GM23338 (cell line): Measurements from ENCODE around the gene NACA2. TPM values are rescaled to one million over a fixed set of nuclear protein-coding genes. Genes with fewer than 3 reads are reported as not detected.

ENCODE experiments used
- ATAC-seq: fragments of 200-7000 bp; cut with Tn5 transposase; 3 replicates; pipeline ENCODE4 v1.9.1; 2020
- DNase-seq: peaks from one replicate; pipeline ENCODE4 v3.0.0-alpha.2; 2015; ENCODE audit warnings: low spot score
- H2AFZ ChIP-seq: fragments of 200-600 bp; sonication (generic); 2 replicates; pipeline ENCODE4 v1.8.0; 2016; ENCODE audit warnings: antibody characterized with exemption, mild to moderate bottlenecking, moderate library complexity
- H3F3A ChIP-seq: fragments of 200-600 bp; sonication (generic); replicated peaks from 2 replicates; pipeline ENCODE4 v1.8.0; 2017; ENCODE audit warnings: antibody characterized with exemption, mixed run types, low read depth
- H3K27ac ChIP-seq: fragments of 200-600 bp; sonication (generic); 2 replicates; pipeline ENCODE4 v1.6.1; 2016; ENCODE audit warnings: low read depth
- H3K27me3 ChIP-seq: fragments of 200-600 bp; sonication (generic); 2 replicates; pipeline ENCODE4 v1.8.0; 2016; ENCODE audit warnings: mild to moderate bottlenecking, mixed run types, moderate library complexity; ENCODE audit not compliant: insufficient read depth
- H3K36me3 ChIP-seq: fragments of 200-600 bp; sonication (generic); 2 replicates; pipeline ENCODE4 v1.8.0; 2016; ENCODE audit warnings: mild to moderate bottlenecking; ENCODE audit not compliant: insufficient read depth
- H3K4me1 ChIP-seq: fragments of 200-600 bp; sonication (generic); 2 replicates; pipeline ENCODE4 v1.8.0; 2016; ENCODE audit warnings: mild to moderate bottlenecking, moderate library complexity; ENCODE audit not compliant: insufficient read depth
- H3K4me2 ChIP-seq: fragments of 200-600 bp; sonication (generic); 2 replicates; pipeline ENCODE4 v1.7.1; 2017; ENCODE audit warnings: mixed run types
- H3K4me3 ChIP-seq: fragments of 200-600 bp; sonication (generic); 2 replicates; pipeline ENCODE4 v1.6.1; 2016; ENCODE audit warnings: mixed run types
- H3K79me2 ChIP-seq: fragments of 200-600 bp; sonication (generic); replicated peaks from 2 replicates; pipeline ENCODE4 v1.8.0; 2017; ENCODE audit warnings: mild to moderate bottlenecking; ENCODE audit not compliant: insufficient read depth
- H3K9me2 ChIP-seq: fragments of 200-600 bp; sonication (generic); 2 replicates; pipeline ENCODE4 v1.8.0; 2017; ENCODE audit not compliant: insufficient read depth
- H4K20me1 ChIP-seq: fragments of 200-600 bp; sonication (generic); replicated peaks from 2 replicates; pipeline ENCODE4 v1.8.0; 2017; ENCODE audit warnings: mild to moderate bottlenecking; ENCODE audit not compliant: insufficient read depth
- H3K27ac Mint-ChIP-seq: 2 replicates; pipeline ENCODE4 v1.8.0; 2020; ENCODE audit warnings: inconsistent platforms, mild to moderate bottlenecking, moderate library complexity, mixed read lengths
- H3K27me3 Mint-ChIP-seq: 3 replicates; pipeline ENCODE4 v1.8.0; 2022; ENCODE audit warnings: low read depth, mild to moderate bottlenecking, moderate library complexity, mixed read lengths, inconsistent platforms; ENCODE audit not compliant: insufficient read depth, poor library complexity
- H3K36me3 Mint-ChIP-seq: 3 replicates; pipeline ENCODE4 v1.8.0; 2021; ENCODE audit warnings: low read depth, mild to moderate bottlenecking, inconsistent platforms, moderate library complexity, mixed read lengths
- H3K4me1 Mint-ChIP-seq: 3 replicates; pipeline ENCODE4 v1.8.0; 2020; ENCODE audit warnings: mild to moderate bottlenecking, inconsistent platforms, mixed read lengths
- H3K4me3 Mint-ChIP-seq: 3 replicates; pipeline ENCODE4 v1.8.0; 2021; ENCODE audit warnings: moderate library complexity, mild to moderate bottlenecking, inconsistent platforms, mixed read lengths
- H3K9me3 Mint-ChIP-seq: 3 replicates; pipeline ENCODE4 v1.8.0; 2020; ENCODE audit warnings: moderate library complexity, mild to moderate bottlenecking, inconsistent platforms, mixed read lengths
- CREB1 ChIP-seq: fragments of 250-450 bp; sonication (Bioruptor Pico); IDR thresholded peaks from 2 replicates; pipeline ENCODE4 v1.5.0; 2020; ENCODE audit warnings: low read depth, mild to moderate bottlenecking, moderate library complexity
- ETS1 ChIP-seq: IDR thresholded peaks from 2 replicates; pipeline ENCODE4 v1.6.1; 2016; ENCODE audit warnings: antibody characterized with exemption
- EZH2phosphoT487 ChIP-seq: fragments of 200-600 bp; sonication (generic); IDR thresholded peaks from one replicate; pipeline ENCODE4 v1.8.1; 2018; ENCODE audit warnings: antibody characterized with exemption; ENCODE audit not compliant: unreplicated experiment
- NANOG ChIP-seq: IDR thresholded peaks from 2 replicates; pipeline ENCODE4 v1.6.1; 2016; ENCODE audit warnings: antibody characterized with exemption, borderline replicate concordance
- REST ChIP-seq: IDR thresholded peaks from one replicate; pipeline ENCODE4 v1.6.1; 2018; ENCODE audit warnings: antibody characterized with exemption; ENCODE audit not compliant: unreplicated experiment
- ZNF462 ChIP-seq: fragments of 250-450 bp; sonication (Bioruptor Pico); IDR thresholded peaks from 2 replicates; pipeline ENCODE4 v1.5.0; 2020; ENCODE audit warnings: mild to moderate bottlenecking, moderate library complexity
- polyA plus RNA-seq: library from polyadenylated mRNA; unstranded; fragments of >200 nt; fragmentation: Nextera tagmentation; extraction: Ambion mirVana; gene quantifications from 2 replicates; pipeline ENCODE4 v1.2.1, GENCODE V29; 2016
- total RNA-seq: library from RNA; depleted of rRNA; stranded (reverse); fragments of >200 nt; shearing (Covaris generic); gene quantifications from 2 replicates; pipeline ENCODE4 v1.2.3, GENCODE V29; 2014

NACA2 gene
- total and polyA plus RNA-seq, 2 experiments from 2014 or later: 0.65 TPM; not detected in 1

- TF ChIP-seq REST: no peak
- no peak for TF ChIP-seq ETS1
- no peak for TF ChIP-seq CREB1
- TF ChIP-seq NANOG: no peak
- TF ChIP-seq EZH2phosphoT487: no peak
Observed at GRCh38 chr17:61594294-61594825, 3.3 kb upstream of the NACA2 start (continued).

- Mint-ChIP-seq H3K9me3 (no peaks in the 10 kb centered on the region), H3K36me3 (no peaks in the 10 kb centered on the region), H3K27me3 (no peaks in the 10 kb centered on the region), H3K4me3 (no peak overlapping the region), H3K4me1 (no peaks in the 10 kb centered on the region), H3K27ac (no peak overlapping the region)
- H3K4me3 ChIP-seq: no peak overlapping the region
- H3F3A ChIP-seq: no peaks in the 10 kb centered on the region
- DNase-seq (no peak), ATAC-seq (no peak)
- no peak overlapping the region for H3K4me2 ChIP-seq
- H3K36me3 ChIP-seq: no peaks in the 10 kb centered on the region
- H3K4me1 ChIP-seq: no peaks in the 10 kb centered on the region
- H3K27ac ChIP-seq: no peak overlapping the region
- no peaks in the 10 kb centered on the region for H3K79me2 ChIP-seq
- H4K20me1 ChIP-seq: no peaks in the 10 kb centered on the region
- no peaks in the 10 kb centered on the region for H3K27me3 ChIP-seq
- H2AFZ ChIP-seq: peak overlapping the region; percentile 88
- no peak for TF ChIP-seq ZNF462 (CRISPR knock-in tag)
- H3K9me2 ChIP-seq: peaks cover 5% of the 10 kb centered on the region; the same call in 1 of the 2 replicates
Observed at GRCh38 chr17:61593426-61593825, 2.4 kb upstream of the NACA2 start.
